ENCODE measurements around the gene RAMP3.

Gene RAMP3

DNA sequence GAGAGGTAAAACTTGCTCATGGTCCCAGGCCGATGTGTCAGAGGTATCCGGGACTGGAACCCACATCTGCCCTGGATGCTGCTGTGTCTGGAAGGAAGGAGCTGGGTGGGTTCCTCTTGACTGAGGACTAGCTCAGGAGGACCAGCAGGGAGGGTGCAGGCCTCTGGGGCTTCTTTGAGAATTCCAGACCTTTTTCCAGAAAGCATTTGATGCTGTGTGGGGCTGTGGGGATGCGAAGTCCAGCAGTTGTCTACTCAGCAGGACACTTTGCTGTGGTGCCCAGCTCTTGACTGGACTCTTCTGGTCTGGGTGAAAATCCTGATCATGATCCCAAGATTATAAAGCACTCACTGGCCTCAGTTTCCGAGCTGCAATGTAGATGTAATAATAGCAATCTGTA, 1.7 kb downstream of the RAMP3 start:
- DNase-seq (ENCODE audit: extremely low read depth, insufficient read length): no peak
- peaks cover 1% of the 10 kb centered on the region; the same call in 1 of the 2 replicates for H3K27me3 ChIP-seq (replicated peaks; ENCODE audit: control insufficient read depth, insufficient read depth, low read length)
- no peak overlapping the region for H3K4me3 ChIP-seq (replicated peaks; ENCODE audit: low read depth, low read length)
- no peaks in the 10 kb centered on the region for H3K36me3 ChIP-seq (ENCODE audit: control insufficient read depth, insufficient read depth, low read length)
- TF ChIP-seq, protein P1, sequence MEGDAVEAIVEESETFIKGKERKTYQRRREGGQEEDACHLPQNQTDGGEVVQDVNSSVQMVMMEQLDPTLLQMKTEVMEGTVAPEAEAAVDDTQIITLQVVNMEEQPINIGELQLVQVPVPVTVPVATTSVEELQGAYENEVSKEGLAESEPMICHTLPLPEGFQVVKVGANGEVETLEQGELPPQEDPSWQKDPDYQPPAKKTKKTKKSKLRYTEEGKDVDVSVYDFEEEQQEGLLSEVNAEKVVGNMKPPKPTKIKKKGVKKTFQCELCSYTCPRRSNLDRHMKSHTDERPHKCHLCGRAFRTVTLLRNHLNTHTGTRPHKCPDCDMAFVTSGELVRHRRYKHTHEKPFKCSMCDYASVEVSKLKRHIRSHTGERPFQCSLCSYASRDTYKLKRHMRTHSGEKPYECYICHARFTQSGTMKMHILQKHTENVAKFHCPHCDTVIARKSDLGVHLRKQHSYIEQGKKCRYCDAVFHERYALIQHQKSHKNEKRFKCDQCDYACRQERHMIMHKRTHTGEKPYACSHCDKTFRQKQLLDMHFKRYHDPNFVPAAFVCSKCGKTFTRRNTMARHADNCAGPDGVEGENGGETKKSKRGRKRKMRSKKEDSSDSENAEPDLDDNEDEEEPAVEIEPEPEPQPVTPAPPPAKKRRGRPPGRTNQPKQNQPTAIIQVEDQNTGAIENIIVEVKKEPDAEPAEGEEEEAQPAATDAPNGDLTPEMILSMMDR (IDR thresholded peaks at IDR 0.05; ENCODE audit: insufficient read depth, low read length, poor library complexity, severe bottlenecking): no peak

DNA sequence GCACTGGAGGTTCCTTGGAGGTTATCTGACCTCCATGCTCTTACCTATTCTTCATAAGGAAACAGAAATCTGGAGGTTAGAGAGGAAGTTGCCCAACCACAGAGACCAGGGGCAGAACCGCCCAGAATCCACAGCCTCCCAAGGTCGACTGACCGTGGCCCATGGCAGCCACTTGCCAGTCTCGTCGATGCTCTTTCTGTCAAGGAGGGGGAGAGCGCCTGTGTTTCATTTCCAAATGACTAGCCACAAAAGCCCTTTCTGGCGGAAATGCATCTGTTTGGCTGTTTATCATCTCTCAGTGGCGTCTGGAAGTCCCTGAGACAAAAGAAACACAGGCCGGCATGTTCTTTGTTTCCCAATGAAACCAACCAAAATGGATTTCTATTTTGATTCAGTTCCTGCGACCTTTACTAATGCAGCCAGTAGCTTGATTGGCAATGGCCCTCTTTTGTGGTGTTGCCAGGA, 2.9 kb downstream of the RAMP3 start:
- Histone ChIP-seq H3K27me3 (replicated peaks; ENCODE audit: control insufficient read depth, insufficient read depth, low read length) (peaks cover 1% of the 10 kb centered on the region; the same call in 1 of the 2 replicates), H3K36me3 (ENCODE audit: control insufficient read depth, insufficient read depth, low read length) (no peaks in the 10 kb centered on the region), H3K4me3 (replicated peaks; ENCODE audit: low read depth, low read length) (no peak overlapping the region)
- peak; percentile 41 for DNase-seq (ENCODE audit: extremely low read depth, insufficient read length)
- TF ChIP-seq, protein P1 (IDR thresholded peaks at IDR 0.05; ENCODE audit: insufficient read depth, low read length, poor library complexity, severe bottlenecking): no peak

DNA sequence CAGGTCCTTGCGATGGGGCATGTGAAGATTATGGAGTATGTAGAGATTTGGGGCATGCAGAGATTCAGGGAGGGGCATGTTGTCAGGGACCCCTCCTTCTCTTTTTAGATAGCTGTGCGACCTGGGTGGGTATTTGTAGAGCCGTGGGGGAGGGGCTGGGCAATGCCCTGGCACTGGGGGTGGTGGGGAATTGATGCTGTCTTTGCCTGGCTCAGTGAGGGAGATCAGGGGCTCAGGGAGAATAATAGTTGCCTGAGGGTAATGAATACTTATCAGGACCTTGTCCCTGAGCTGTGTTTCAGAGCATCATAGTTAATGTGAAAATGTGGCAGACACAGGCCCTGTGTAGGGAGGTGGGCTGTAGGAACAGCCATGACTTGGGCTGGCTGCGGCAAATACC, 3.5 kb downstream of the RAMP3 start:
- Histone ChIP-seq H3K27me3 (replicated peaks; ENCODE audit: control insufficient read depth, insufficient read depth, low read length) (peaks cover 1% of the 10 kb centered on the region; the same call in 1 of the 2 replicates), H3K36me3 (ENCODE audit: control insufficient read depth, insufficient read depth, low read length) (no peaks in the 10 kb centered on the region), H3K4me3 (replicated peaks; ENCODE audit: low read depth, low read length) (no peak overlapping the region)
- TF ChIP-seq, protein P1 (IDR thresholded peaks at IDR 0.05; ENCODE audit: insufficient read depth, low read length, poor library complexity, severe bottlenecking): no peak
- DNase-seq (ENCODE audit: extremely low read depth, insufficient read length): no peak

DNA sequence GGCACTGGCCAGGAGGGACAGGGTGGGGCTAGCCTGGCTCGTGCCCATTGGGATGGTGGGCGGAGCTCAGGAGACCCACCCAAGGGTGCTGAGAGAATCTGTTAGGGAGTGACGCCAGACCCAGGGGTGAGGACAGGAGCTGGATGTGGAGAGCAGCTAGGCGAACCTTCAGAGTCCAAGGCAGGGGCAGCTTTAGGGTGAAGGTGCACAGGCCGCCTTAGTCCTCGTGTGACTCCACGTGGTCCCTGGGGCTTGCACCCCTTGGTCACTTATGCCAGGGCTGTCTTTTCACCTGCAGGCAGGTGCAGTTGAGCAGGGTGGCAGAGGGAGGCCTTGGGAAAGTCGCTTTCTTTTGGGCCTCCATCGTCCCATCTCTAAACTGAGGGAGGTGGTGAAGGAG, 4.3 kb downstream of the RAMP3 start:
- Histone ChIP-seq H3K27me3 (replicated peaks; ENCODE audit: control insufficient read depth, insufficient read depth, low read length) (peaks cover 1% of the 10 kb centered on the region; the same call in 1 of the 2 replicates), H3K36me3 (ENCODE audit: control insufficient read depth, insufficient read depth, low read length) (no peaks in the 10 kb centered on the region), H3K4me3 (replicated peaks; ENCODE audit: low read depth, low read length) (no peak overlapping the region)
- DNase-seq (ENCODE audit: extremely low read depth, insufficient read length): no peak
- TF ChIP-seq, protein P1 (IDR thresholded peaks at IDR 0.05; ENCODE audit: insufficient read depth, low read length, poor library complexity, severe bottlenecking): no peak

DNA sequence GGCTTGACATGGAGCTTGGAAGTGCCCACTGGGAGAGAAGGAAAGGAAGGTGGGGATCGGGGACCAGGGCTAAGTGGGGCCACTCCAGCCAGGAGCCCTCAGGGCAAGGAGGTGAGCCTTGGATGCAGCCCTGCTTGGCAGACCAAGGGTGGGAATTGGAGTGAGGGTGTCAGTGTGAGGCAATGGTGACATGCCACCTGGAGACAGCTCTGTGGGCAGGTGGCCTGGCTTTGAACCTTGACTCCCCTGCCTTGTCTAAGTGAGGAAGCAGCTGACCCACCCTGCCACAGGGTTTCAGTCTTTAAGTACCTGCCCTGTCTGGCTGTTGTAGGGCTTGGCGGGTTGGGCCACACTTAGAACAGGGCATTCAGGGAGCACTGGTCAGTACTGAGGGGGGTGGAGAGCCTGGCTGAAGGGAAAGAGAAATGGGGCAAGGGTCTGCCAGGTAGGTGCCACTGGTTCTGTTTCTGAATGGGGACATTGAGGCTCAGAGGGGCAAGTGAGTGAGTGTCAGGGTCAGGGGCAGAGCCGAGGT, 4.8 kb downstream of the RAMP3 start:
- no peaks in the 10 kb centered on the region for H3K36me3 ChIP-seq (ENCODE audit: control insufficient read depth, insufficient read depth, low read length)
- DNase-seq (ENCODE audit: extremely low read depth, insufficient read length): no peak
- no peak overlapping the region for H3K4me3 ChIP-seq (replicated peaks; ENCODE audit: low read depth, low read length)
- TF ChIP-seq, protein P1 (IDR thresholded peaks at IDR 0.05; ENCODE audit: insufficient read depth, low read length, poor library complexity, severe bottlenecking): no peak
- no peaks in the 10 kb centered on the region for H3K27me3 ChIP-seq (replicated peaks; ENCODE audit: control insufficient read depth, insufficient read depth, low read length)

Data from GM06990 (cell line).